K562 (cell line): ENCODE measurements around the gene PLD3. TPM values are rescaled to one million over a fixed set of nuclear protein-coding genes. Genes with fewer than 3 reads are reported as not detected.
A peak's percentile ranks its signal among the peaks of the same experiment; 100 is the strongest.

ENCODE experiments used
- BRCA1 ChIP-seq, 2 experiments: fragments of 450-650 bp in 1 of 2; sonication (generic) in 1 of 2; formaldehyde crosslinking in 1 of 2; IDR thresholded peaks; 2 replicates each; pipeline versions ENCODE4 v1.5.0 to v1.6.1; 2017 to 2020; ENCODE audit warnings: mild to moderate bottlenecking in 1 of 2, missing genetic modification reagents in 1 of 2
- CREB3L1 ChIP-seq: fragments of 450-650 bp; IDR thresholded peaks from 2 replicates; pipeline ENCODE4 v1.6.1; 2014; ENCODE audit warnings: low read depth, mild to moderate bottlenecking, moderate library complexity, borderline replicate concordance
- KDM1A ChIP-seq, 2 experiments: fragments of 450-650 bp; IDR thresholded peaks; 2 replicates each; pipeline ENCODE4 v1.6.1; 2016; ENCODE audit warnings: mild to moderate bottlenecking in 2 of 2
- KLF13 ChIP-seq: fragments of 450-650 bp; IDR thresholded peaks from 2 replicates; pipeline ENCODE4 v1.6.1; 2016; ENCODE audit warnings: missing genetic modification characterization, low read depth, mild to moderate bottlenecking, missing compliant biosample characterization, moderate library complexity, borderline replicate concordance
- RCOR1 ChIP-seq, 2 experiments: IDR thresholded peaks; 2 replicates each; pipeline ENCODE4 v1.6.1; 2012; ENCODE audit warnings: low read depth in 2 of 2, low read length in 2 of 2, borderline replicate concordance in 1 of 2, improper control_type of control experiment in 1 of 2
- ZNF449 ChIP-seq: fragments of 250-450 bp; sonication (Bioruptor Pico); IDR thresholded peaks from 2 replicates; pipeline ENCODE4 v1.8.0; 2022; ENCODE audit warnings: moderate library complexity, mild to moderate bottlenecking, inconsistent platforms
- polyA plus RNA-seq, 8 experiments: library from polyadenylated mRNA; depleted of rRNA in 4 of 8; stranded (reverse) in 5 of 8; unstranded in 3 of 8; fragments of >200 nt; fragmentation: Nextera tagmentation in 2 of 8; fragmentation: Illumina TruSeq in 1 of 8; extraction: Ambion mirVana in 2 of 8; extraction: Trizol in 1 of 8; gene quantifications; 2 replicates each; pipeline versions ENCODE4 v1.2.1 to v1.2.3, GENCODE V29; 2011 to 2014; ENCODE audit warnings: inconsistent platforms in 1 of 8, missing spikeins in 1 of 8
- total RNA-seq, 7 experiments: library from RNA; depleted of rRNA in 6 of 7; stranded (reverse); fragments of >200 nt in 6 of 7; fragmentation: Illumina TruSeq in 2 of 7; extraction: Trizol in 2 of 7; gene quantifications; 2 replicates each; pipeline versions ENCODE4 v1.2.1 to v1.2.3, GENCODE V29; 2011 to 2021; ENCODE audit warnings: low replicate concordance in 1 of 7
- TF ChIP-seq, protein P1 (sequence below): fragments of 450-650 bp; IDR thresholded peaks from 2 replicates; pipeline ENCODE4 v1.6.1; 2016
- TF ChIP-seq, protein P2 (sequence below): fragments of 450-650 bp; IDR thresholded peaks from 2 replicates; pipeline ENCODE4 v1.6.1; 2016; ENCODE audit warnings: mild to moderate bottlenecking, moderate library complexity
- TF ChIP-seq, protein P3 (sequence below): fragments of 250-450 bp; sonication (Bioruptor Pico); IDR thresholded peaks from 2 replicates; pipeline ENCODE4 v1.4.0; 2020; ENCODE audit warnings: mild to moderate bottlenecking, moderate library complexity

The PLD3 gene
- total and polyA plus RNA-seq, 9 of the 15 experiments (the other 6 are each of a cell fraction or from before 2014, with no cell fraction given): 2.3 to 128 (median 72.7) TPM

GRCh38 chr19:40412866-40413265, 64.4 kb downstream of the PLD3 start (continued):
- no peak for TF ChIP-seq BRCA1 (IDR thresholded peaks at IDR 0.05)
- no peak for TF ChIP-seq BRCA1 (CRISPR knock-in tag; IDR thresholded peaks at IDR 0.05)
- TF ChIP-seq CREB3L1: no peak
- TF ChIP-seq, protein P1, sequence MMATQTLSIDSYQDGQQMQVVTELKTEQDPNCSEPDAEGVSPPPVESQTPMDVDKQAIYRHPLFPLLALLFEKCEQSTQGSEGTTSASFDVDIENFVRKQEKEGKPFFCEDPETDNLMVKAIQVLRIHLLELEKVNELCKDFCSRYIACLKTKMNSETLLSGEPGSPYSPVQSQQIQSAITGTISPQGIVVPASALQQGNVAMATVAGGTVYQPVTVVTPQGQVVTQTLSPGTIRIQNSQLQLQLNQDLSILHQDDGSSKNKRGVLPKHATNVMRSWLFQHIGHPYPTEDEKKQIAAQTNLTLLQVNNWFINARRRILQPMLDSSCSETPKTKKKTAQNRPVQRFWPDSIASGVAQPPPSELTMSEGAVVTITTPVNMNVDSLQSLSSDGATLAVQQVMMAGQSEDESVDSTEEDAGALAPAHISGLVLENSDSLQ: no peak
- TF ChIP-seq, protein P2, sequence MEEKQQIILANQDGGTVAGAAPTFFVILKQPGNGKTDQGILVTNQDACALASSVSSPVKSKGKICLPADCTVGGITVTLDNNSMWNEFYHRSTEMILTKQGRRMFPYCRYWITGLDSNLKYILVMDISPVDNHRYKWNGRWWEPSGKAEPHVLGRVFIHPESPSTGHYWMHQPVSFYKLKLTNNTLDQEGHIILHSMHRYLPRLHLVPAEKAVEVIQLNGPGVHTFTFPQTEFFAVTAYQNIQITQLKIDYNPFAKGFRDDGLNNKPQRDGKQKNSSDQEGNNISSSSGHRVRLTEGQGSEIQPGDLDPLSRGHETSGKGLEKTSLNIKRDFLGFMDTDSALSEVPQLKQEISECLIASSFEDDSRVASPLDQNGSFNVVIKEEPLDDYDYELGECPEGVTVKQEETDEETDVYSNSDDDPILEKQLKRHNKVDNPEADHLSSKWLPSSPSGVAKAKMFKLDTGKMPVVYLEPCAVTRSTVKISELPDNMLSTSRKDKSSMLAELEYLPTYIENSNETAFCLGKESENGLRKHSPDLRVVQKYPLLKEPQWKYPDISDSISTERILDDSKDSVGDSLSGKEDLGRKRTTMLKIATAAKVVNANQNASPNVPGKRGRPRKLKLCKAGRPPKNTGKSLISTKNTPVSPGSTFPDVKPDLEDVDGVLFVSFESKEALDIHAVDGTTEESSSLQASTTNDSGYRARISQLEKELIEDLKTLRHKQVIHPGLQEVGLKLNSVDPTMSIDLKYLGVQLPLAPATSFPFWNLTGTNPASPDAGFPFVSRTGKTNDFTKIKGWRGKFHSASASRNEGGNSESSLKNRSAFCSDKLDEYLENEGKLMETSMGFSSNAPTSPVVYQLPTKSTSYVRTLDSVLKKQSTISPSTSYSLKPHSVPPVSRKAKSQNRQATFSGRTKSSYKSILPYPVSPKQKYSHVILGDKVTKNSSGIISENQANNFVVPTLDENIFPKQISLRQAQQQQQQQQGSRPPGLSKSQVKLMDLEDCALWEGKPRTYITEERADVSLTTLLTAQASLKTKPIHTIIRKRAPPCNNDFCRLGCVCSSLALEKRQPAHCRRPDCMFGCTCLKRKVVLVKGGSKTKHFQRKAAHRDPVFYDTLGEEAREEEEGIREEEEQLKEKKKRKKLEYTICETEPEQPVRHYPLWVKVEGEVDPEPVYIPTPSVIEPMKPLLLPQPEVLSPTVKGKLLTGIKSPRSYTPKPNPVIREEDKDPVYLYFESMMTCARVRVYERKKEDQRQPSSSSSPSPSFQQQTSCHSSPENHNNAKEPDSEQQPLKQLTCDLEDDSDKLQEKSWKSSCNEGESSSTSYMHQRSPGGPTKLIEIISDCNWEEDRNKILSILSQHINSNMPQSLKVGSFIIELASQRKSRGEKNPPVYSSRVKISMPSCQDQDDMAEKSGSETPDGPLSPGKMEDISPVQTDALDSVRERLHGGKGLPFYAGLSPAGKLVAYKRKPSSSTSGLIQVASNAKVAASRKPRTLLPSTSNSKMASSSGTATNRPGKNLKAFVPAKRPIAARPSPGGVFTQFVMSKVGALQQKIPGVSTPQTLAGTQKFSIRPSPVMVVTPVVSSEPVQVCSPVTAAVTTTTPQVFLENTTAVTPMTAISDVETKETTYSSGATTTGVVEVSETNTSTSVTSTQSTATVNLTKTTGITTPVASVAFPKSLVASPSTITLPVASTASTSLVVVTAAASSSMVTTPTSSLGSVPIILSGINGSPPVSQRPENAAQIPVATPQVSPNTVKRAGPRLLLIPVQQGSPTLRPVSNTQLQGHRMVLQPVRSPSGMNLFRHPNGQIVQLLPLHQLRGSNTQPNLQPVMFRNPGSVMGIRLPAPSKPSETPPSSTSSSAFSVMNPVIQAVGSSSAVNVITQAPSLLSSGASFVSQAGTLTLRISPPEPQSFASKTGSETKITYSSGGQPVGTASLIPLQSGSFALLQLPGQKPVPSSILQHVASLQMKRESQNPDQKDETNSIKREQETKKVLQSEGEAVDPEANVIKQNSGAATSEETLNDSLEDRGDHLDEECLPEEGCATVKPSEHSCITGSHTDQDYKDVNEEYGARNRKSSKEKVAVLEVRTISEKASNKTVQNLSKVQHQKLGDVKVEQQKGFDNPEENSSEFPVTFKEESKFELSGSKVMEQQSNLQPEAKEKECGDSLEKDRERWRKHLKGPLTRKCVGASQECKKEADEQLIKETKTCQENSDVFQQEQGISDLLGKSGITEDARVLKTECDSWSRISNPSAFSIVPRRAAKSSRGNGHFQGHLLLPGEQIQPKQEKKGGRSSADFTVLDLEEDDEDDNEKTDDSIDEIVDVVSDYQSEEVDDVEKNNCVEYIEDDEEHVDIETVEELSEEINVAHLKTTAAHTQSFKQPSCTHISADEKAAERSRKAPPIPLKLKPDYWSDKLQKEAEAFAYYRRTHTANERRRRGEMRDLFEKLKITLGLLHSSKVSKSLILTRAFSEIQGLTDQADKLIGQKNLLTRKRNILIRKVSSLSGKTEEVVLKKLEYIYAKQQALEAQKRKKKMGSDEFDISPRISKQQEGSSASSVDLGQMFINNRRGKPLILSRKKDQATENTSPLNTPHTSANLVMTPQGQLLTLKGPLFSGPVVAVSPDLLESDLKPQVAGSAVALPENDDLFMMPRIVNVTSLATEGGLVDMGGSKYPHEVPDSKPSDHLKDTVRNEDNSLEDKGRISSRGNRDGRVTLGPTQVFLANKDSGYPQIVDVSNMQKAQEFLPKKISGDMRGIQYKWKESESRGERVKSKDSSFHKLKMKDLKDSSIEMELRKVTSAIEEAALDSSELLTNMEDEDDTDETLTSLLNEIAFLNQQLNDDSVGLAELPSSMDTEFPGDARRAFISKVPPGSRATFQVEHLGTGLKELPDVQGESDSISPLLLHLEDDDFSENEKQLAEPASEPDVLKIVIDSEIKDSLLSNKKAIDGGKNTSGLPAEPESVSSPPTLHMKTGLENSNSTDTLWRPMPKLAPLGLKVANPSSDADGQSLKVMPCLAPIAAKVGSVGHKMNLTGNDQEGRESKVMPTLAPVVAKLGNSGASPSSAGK: no peak
- peak; percentile 73 to 91 for TF ChIP-seq KDM1A (IDR thresholded peaks at IDR 0.05)
- no peak for TF ChIP-seq KLF13 (tag)
- TF ChIP-seq RCOR1 (IDR thresholded peaks at IDR 0.05; ENCODE audit: borderline replicate concordance in 1 of 2, low read depth in 2 of 2, low read length in 2 of 2): peak in 1 of 2 experiments; percentile 63; a peak in 1 of 4 replicates
- TF ChIP-seq, protein P3, sequence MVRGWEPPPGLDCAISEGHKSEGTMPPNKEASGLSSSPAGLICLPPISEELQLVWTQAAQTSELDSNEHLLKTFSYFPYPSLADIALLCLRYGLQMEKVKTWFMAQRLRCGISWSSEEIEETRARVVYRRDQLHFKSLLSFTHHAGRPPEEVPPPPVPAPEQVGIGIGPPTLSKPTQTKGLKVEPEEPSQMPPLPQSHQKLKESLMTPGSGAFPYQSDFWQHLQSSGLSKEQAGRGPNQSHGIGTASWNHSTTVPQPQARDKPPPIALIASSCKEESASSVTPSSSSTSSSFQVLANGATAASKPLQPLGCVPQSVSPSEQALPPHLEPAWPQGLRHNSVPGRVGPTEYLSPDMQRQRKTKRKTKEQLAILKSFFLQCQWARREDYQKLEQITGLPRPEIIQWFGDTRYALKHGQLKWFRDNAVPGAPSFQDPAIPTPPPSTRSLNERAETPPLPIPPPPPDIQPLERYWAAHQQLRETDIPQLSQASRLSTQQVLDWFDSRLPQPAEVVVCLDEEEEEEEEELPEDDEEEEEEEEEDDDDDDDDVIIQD (CRISPR knock-in tag): no peak
- no peak for TF ChIP-seq ZNF449 (CRISPR knock-in tag)
